ENCODE results near the gene COX6A1.

COX6A1 gene

DNA sequence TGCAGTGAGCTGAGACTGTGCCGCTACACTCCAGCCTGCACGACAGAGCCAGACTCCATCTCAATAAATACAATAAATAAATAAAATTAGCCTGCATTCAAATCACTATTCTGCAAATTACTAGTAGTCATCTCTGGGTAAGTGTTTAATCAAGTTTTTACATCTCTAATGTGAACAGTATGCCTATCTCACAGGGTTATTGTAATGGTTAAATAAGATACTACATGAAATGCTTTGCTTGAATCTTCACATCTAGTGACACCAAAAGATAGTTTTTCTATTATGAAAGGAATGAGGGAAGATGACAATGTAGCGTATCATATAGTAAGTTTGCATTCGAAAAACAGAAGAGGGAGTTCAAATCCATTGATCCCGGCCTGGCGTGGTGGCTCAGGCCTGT, 29.5 kb downstream of the COX6A1 start:
- TF ChIP-seq, protein P1, sequence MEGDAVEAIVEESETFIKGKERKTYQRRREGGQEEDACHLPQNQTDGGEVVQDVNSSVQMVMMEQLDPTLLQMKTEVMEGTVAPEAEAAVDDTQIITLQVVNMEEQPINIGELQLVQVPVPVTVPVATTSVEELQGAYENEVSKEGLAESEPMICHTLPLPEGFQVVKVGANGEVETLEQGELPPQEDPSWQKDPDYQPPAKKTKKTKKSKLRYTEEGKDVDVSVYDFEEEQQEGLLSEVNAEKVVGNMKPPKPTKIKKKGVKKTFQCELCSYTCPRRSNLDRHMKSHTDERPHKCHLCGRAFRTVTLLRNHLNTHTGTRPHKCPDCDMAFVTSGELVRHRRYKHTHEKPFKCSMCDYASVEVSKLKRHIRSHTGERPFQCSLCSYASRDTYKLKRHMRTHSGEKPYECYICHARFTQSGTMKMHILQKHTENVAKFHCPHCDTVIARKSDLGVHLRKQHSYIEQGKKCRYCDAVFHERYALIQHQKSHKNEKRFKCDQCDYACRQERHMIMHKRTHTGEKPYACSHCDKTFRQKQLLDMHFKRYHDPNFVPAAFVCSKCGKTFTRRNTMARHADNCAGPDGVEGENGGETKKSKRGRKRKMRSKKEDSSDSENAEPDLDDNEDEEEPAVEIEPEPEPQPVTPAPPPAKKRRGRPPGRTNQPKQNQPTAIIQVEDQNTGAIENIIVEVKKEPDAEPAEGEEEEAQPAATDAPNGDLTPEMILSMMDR (IDR thresholded peaks at IDR 0.05; ENCODE audit: low read depth, low read length, poor library complexity, severe bottlenecking): no peak
- Histone ChIP-seq H3K4me2 (ENCODE audit: low read length) (peak overlapping the region; percentile 65), H3K36me3 (ENCODE audit: control insufficient read depth, low read length) (peaks cover 70% of the 10 kb centered on the region), H3K4me1 (ENCODE audit: control insufficient read depth, low read length) (peaks cover 45% of the 10 kb centered on the region), H4K20me1 (ENCODE audit: control insufficient read depth, insufficient read depth, low read depth, low read length) (peaks cover 43% of the 10 kb centered on the region), H3K27ac (ENCODE audit: low read depth, low read length) (no peak overlapping the region), H3F3A (ENCODE audit: control insufficient read depth, insufficient read depth) (peaks cover 21% of the 10 kb centered on the region), H3K79me2 (ENCODE audit: control insufficient read depth, low read length) (peaks cover 96% of the 10 kb centered on the region), H3K9me2 (replicated peaks; ENCODE audit: control insufficient read depth, low read length) (no peaks in the 10 kb centered on the region), H3K9me3 (ENCODE audit: control insufficient read depth, insufficient read depth, low read length) (no peaks in the 10 kb centered on the region), H3K27me3 (ENCODE audit: control insufficient read depth, low read length) (no peaks in the 10 kb centered on the region), H3K4me3 (ENCODE audit: low read length) (peak overlapping the region; percentile 98; the same call in 1 of the 2 replicates)

DNA sequence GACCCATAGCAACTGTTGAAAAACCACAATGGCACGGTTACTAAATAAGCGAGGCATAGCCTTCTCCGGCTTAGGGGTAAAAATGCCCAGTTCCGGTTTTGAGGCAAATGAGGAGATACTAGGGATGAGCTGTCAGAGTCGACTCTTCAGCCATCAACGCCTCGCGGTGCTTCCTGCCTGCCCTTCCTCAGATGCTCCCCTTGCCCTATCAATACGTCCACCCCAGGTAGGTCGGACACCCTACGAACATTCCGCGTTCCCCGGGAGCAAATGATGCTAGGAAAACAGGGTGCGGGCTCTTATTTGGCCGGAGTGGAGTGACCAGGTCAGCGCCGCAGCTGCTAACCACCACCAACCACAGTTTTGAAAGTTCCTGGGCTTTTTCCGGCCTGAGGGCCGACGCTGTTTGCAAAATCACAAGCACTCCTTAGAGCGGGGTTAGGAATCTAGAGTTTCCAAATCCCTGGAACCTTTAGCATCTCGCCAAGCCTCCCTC, 30.5 kb downstream of the COX6A1 start:
- Histone ChIP-seq H3F3A (ENCODE audit: control insufficient read depth, insufficient read depth) (peaks cover 20% of the 10 kb centered on the region), H3K9me3 (ENCODE audit: control insufficient read depth, insufficient read depth, low read length) (no peaks in the 10 kb centered on the region), H3K27me3 (ENCODE audit: control insufficient read depth, low read length) (no peaks in the 10 kb centered on the region), H3K4me2 (ENCODE audit: low read length) (peak overlapping the region; percentile 65), H3K36me3 (ENCODE audit: control insufficient read depth, low read length) (peaks cover 62% of the 10 kb centered on the region), H4K20me1 (ENCODE audit: control insufficient read depth, insufficient read depth, low read depth, low read length) (peaks cover 43% of the 10 kb centered on the region), H3K27ac (ENCODE audit: low read depth, low read length) (peak overlapping the region; percentile 64), H3K4me1 (ENCODE audit: control insufficient read depth, low read length) (peaks cover 48% of the 10 kb centered on the region), H3K9me2 (replicated peaks; ENCODE audit: control insufficient read depth, low read length) (no peaks in the 10 kb centered on the region), H3K4me3 (ENCODE audit: low read length) (peak overlapping the region; percentile 98), H3K79me2 (ENCODE audit: control insufficient read depth, low read length) (peaks cover 98% of the 10 kb centered on the region)
- TF ChIP-seq, protein P1 (IDR thresholded peaks at IDR 0.05; ENCODE audit: low read depth, low read length, poor library complexity, severe bottlenecking): no peak
- no peak for TF ChIP-seq EZH2phosphoT487 (IDR thresholded peaks at IDR 0.05; ENCODE audit: borderline replicate concordance, low read length)

DNA sequence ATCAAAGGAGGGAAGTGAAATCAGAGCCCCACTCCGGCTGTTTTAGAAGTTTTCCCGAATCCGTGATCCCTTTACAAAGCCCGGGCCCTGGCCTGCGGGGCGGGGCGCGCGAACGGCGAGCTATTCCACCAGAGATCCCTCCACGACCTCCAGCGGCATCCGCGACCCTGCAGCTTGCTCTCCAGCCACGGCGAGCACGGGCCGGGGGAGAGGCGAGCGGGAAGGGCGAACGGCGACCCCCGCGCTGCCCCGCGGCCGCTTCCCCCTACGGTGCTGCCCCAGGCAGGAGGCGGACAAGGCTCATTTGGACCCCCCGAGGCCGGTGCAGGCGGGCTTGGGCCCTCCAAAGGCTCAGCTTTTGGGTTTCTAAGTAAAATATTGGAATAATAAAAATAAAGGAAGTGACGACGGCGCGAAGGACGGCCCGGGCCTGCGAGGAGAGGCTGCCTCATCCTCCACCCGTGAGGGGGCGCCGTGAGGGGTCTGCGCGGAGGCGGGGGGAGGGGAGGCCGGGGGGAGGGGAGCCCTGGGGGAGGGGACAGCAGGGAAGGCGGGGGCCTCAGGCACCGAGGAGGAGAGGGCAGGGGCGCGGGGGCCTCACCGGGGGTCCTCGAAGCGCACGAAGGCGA, 31.0 kb downstream of the COX6A1 start:
- Histone ChIP-seq H3K4me2 (ENCODE audit: low read length) (peak overlapping the region; percentile 65), H3K4me3 (ENCODE audit: low read length) (peak overlapping the region; percentile 98), H3K9me3 (ENCODE audit: control insufficient read depth, insufficient read depth, low read length) (no peaks in the 10 kb centered on the region), H3K27me3 (ENCODE audit: control insufficient read depth, low read length) (no peaks in the 10 kb centered on the region), H3K9me2 (replicated peaks; ENCODE audit: control insufficient read depth, low read length) (no peaks in the 10 kb centered on the region), H3K79me2 (ENCODE audit: control insufficient read depth, low read length) (peaks cover 96% of the 10 kb centered on the region), H3F3A (ENCODE audit: control insufficient read depth, insufficient read depth) (peaks cover 20% of the 10 kb centered on the region), H4K20me1 (ENCODE audit: control insufficient read depth, insufficient read depth, low read depth, low read length) (peaks cover 38% of the 10 kb centered on the region), H3K36me3 (ENCODE audit: control insufficient read depth, low read length) (peaks cover 56% of the 10 kb centered on the region), H3K4me1 (ENCODE audit: control insufficient read depth, low read length) (peaks cover 51% of the 10 kb centered on the region), H3K27ac (ENCODE audit: low read depth, low read length) (peak overlapping the region; percentile 64)
- no peak for TF ChIP-seq EZH2phosphoT487 (IDR thresholded peaks at IDR 0.05; ENCODE audit: borderline replicate concordance, low read length)
- TF ChIP-seq, protein P1 (IDR thresholded peaks at IDR 0.05; ENCODE audit: low read depth, low read length, poor library complexity, severe bottlenecking): no peak
